ENCODE data around the gene ARHGAP26. TPM values are rescaled to one million over a fixed set of nuclear protein-coding genes. Genes with fewer than 3 reads are reported as not detected.

The ARHGAP26 gene
- total RNA-seq, 1 donor = 7.6 TPM

DNA sequence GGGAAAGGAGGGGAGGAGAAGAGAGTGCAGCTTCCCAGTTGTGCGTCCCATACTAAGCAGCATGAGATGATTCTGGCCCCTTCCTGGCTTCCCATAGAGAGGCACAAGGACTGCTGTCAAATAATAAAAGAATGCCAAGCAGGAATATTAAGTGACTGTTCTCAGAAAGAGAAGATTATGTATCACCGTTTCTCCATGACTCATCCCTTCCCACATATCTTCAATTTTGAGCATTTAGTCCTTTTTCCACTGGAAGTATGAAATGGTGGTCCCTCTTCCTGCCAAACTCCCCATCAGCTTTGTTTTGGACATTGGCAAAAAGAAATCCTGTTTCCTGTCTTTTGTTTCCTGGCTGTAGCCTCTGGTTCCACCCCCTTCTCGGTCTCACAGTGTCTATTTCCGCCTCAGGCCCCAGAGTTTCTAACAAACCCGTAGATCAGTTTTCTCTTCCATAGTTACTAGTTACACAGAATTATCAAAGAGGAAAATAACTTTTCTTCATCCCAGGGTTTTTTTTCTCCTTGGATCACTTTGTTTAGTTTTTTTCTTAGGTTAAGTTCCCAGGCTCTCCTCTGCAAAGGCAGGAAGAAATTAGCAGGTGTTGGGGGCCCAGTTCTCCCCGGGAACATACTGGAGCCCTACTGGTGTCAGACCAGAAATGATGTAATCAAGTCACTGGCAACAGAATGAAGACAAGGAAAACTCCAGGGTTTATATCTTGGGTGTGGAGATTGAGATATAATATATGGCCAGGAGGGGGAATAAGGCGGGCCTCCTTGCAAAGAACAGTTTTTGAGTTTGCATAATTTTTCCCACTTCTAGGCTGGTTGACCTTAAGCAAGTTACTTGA is 26.4 kb upstream of the ARHGAP26 start:
- no peaks in the 10 kb centered on the region for H3K79me2 ChIP-seq (ENCODE audit: insufficient read depth, low read length)
- H3K9me3 ChIP-seq (ENCODE audit: low read depth, low read length) = no peaks in the 10 kb centered on the region
- no peak overlapping the region for H3K27ac ChIP-seq (ENCODE audit: low read depth, low read length)
- H3K4me3 ChIP-seq (ENCODE audit: insufficient read depth, low read length) = no peak overlapping the region
- H4K20me1 ChIP-seq (ENCODE audit: insufficient read depth, low read length) = no peaks in the 10 kb centered on the region
- peak overlapping the region; percentile 2 for H3K4me2 ChIP-seq (ENCODE audit: insufficient read depth, low read length)
- H3K4me1 ChIP-seq (ENCODE audit: insufficient read depth, low read length) = peaks cover 22% of the 10 kb centered on the region
- no peaks in the 10 kb centered on the region for H3K27me3 ChIP-seq (ENCODE audit: insufficient read depth, low read length)
- no peaks in the 10 kb centered on the region for H3K36me3 ChIP-seq (ENCODE audit: insufficient read depth, low read length)
- no peak for DNase-seq (ENCODE audit: insufficient read length, low spot score, missing footprints)
- peak overlapping the region; percentile 44 for H2AFZ ChIP-seq (ENCODE audit: low read length)
- TF ChIP-seq, protein P1, sequence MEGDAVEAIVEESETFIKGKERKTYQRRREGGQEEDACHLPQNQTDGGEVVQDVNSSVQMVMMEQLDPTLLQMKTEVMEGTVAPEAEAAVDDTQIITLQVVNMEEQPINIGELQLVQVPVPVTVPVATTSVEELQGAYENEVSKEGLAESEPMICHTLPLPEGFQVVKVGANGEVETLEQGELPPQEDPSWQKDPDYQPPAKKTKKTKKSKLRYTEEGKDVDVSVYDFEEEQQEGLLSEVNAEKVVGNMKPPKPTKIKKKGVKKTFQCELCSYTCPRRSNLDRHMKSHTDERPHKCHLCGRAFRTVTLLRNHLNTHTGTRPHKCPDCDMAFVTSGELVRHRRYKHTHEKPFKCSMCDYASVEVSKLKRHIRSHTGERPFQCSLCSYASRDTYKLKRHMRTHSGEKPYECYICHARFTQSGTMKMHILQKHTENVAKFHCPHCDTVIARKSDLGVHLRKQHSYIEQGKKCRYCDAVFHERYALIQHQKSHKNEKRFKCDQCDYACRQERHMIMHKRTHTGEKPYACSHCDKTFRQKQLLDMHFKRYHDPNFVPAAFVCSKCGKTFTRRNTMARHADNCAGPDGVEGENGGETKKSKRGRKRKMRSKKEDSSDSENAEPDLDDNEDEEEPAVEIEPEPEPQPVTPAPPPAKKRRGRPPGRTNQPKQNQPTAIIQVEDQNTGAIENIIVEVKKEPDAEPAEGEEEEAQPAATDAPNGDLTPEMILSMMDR (IDR thresholded peaks at IDR 0.05; ENCODE audit: extremely low read depth, low read depth, low read length) = no peak

DNA sequence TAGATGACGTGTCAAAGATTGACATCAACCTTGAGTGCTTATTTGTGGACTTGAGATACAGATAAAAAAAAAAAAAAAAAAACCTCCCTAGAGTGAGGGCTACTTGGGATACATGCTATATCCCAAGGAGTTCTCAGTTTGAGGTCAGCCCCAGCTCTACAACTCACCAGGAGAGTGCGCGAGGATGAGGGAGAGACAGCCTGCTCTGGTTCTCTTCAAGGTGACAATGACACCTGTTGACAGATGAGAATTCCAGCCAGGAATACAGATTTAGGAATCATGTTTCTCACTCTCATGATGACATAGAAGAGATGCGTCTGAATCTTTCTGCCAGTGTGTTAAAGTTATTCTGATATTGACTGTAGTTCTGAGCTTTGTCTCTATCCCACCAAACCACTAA is 24.9 kb upstream of the ARHGAP26 start:
- Histone ChIP-seq H3K36me3 (ENCODE audit: insufficient read depth, low read length) (no peaks in the 10 kb centered on the region), H3K4me3 (ENCODE audit: insufficient read depth, low read length) (no peak overlapping the region), H3K79me2 (ENCODE audit: insufficient read depth, low read length) (no peaks in the 10 kb centered on the region), H3K27me3 (ENCODE audit: insufficient read depth, low read length) (no peaks in the 10 kb centered on the region), H3K4me1 (ENCODE audit: insufficient read depth, low read length) (peaks cover 22% of the 10 kb centered on the region), H3K4me2 (ENCODE audit: insufficient read depth, low read length) (no peak overlapping the region), H4K20me1 (ENCODE audit: insufficient read depth, low read length) (no peaks in the 10 kb centered on the region), H3K27ac (ENCODE audit: low read depth, low read length) (no peak overlapping the region), H2AFZ (ENCODE audit: low read length) (no peak overlapping the region), H3K9me3 (ENCODE audit: low read depth, low read length) (no peaks in the 10 kb centered on the region)
- TF ChIP-seq, protein P1 (IDR thresholded peaks at IDR 0.05; ENCODE audit: extremely low read depth, low read depth, low read length) = no peak
- no peak for DNase-seq (ENCODE audit: insufficient read length, low spot score, missing footprints)

DNA sequence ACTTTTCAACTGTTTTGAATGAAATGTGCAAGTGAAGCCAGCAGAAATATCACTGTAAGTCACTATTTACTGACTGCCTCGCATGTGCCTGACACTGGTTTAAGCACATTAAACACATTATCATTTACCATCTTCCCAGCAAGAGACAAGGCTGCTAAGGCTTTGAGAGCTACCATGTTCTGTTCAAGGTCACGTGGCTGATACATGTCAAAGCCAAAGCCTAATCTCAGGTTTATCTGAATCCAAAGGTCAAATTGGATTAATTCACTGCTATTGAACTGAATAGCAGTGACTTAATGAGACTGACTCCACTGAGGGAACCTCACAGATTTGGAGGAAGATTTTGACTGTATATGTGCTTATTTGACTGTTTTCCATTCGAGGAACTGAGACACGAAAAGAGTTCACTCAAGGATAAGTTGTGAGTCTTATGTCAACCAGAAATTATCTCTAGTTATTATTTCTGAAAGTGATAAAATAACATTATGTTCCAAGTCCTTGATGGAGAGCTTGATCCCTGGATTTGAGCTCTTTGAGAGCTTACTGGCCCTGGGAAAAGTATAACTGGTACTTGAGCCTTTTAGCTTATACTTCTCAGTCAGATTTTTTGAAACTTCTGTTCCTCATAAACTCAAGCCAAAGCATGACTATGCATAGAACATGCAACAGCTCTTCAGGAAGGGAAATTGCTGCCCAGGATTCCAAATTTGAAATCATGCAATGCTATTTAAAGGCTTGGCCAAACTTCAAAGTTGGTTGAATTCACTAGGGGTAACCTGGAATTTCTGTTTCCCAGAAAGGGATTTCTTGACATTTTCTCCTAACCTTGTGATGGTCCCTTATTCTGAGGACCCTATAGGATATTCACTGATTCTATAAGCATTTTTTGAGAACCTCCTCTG is 23.4 kb upstream of the ARHGAP26 start:
- no peaks in the 10 kb centered on the region for H3K79me2 ChIP-seq (ENCODE audit: insufficient read depth, low read length)
- TF ChIP-seq, protein P1 (IDR thresholded peaks at IDR 0.05; ENCODE audit: extremely low read depth, low read depth, low read length) = no peak
- H3K4me2 ChIP-seq (ENCODE audit: insufficient read depth, low read length) = no peak overlapping the region
- H3K4me1 ChIP-seq (ENCODE audit: insufficient read depth, low read length) = peaks cover 22% of the 10 kb centered on the region
- H4K20me1 ChIP-seq (ENCODE audit: insufficient read depth, low read length) = no peaks in the 10 kb centered on the region
- no peak for DNase-seq (ENCODE audit: insufficient read length, low spot score, missing footprints)
- H2AFZ ChIP-seq (ENCODE audit: low read length) = no peak overlapping the region
- H3K4me3 ChIP-seq (ENCODE audit: insufficient read depth, low read length) = no peak overlapping the region
- no peaks in the 10 kb centered on the region for H3K9me3 ChIP-seq (ENCODE audit: low read depth, low read length)
- H3K36me3 ChIP-seq (ENCODE audit: insufficient read depth, low read length) = no peaks in the 10 kb centered on the region
- H3K27ac ChIP-seq (ENCODE audit: low read depth, low read length) = no peak overlapping the region
- no peaks in the 10 kb centered on the region for H3K27me3 ChIP-seq (ENCODE audit: insufficient read depth, low read length)

DNA sequence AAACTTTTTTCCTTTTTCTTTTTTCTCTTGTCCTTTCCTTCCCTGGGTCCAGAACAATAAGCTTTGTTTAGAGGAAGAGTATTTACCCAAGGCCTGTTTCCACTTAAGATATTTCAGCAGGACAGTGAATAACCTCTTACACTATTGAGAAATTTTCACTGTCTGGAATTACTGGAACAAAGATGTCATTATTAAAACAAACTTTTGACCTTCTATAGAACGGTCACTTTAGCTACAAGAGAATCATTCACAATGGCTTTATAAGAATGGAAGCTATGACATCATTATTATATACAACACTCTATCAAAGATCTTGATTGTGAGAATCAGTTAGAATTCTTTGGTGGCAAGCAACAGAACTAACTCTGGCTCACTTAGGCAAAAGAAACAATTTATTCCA is 22.0 kb upstream of the ARHGAP26 start:
- no peaks in the 10 kb centered on the region for H4K20me1 ChIP-seq (ENCODE audit: insufficient read depth, low read length)
- TF ChIP-seq, protein P1 (IDR thresholded peaks at IDR 0.05; ENCODE audit: extremely low read depth, low read depth, low read length) = no peak
- no peaks in the 10 kb centered on the region for H3K79me2 ChIP-seq (ENCODE audit: insufficient read depth, low read length)
- no peak overlapping the region for H3K4me3 ChIP-seq (ENCODE audit: insufficient read depth, low read length)
- no peaks in the 10 kb centered on the region for H3K36me3 ChIP-seq (ENCODE audit: insufficient read depth, low read length)
- H3K4me2 ChIP-seq (ENCODE audit: insufficient read depth, low read length) = no peak overlapping the region
- no peaks in the 10 kb centered on the region for H3K27me3 ChIP-seq (ENCODE audit: insufficient read depth, low read length)
- no peak overlapping the region for H2AFZ ChIP-seq (ENCODE audit: low read length)
- H3K27ac ChIP-seq (ENCODE audit: low read depth, low read length) = peak overlapping the region; percentile 27
- DNase-seq (ENCODE audit: insufficient read length, low spot score, missing footprints) = no peak
- H3K9me3 ChIP-seq (ENCODE audit: low read depth, low read length) = no peaks in the 10 kb centered on the region
- H3K4me1 ChIP-seq (ENCODE audit: insufficient read depth, low read length) = peaks cover 21% of the 10 kb centered on the region
